Karpas-422 (cell line): ENCODE measurements around the gene TOP1. TPM values are rescaled to one million over a fixed set of nuclear protein-coding genes. Genes with fewer than 3 reads are reported as not detected.

Experiments
- DNase-seq: peaks from one replicate; pipeline ENCODE4 v3.0.0-alpha.2; 2015
- H2AFZ ChIP-seq: fragments of 200-600 bp; sonication (generic); 2 replicates; pipeline ENCODE4 v1.6.1; 2014; ENCODE audit warnings: antibody characterized with exemption, low read length, mixed read lengths
- H3K27ac ChIP-seq: fragments of 200-600 bp; sonication (generic); 2 replicates; pipeline ENCODE4 v1.5.1; 2014; ENCODE audit warnings: mild to moderate bottlenecking, low read length, moderate library complexity
- H3K27me3 ChIP-seq: fragments of 200-600 bp; sonication (generic); 2 replicates; pipeline ENCODE4 v1.6.1; 2014; ENCODE audit warnings: low read length, mixed read lengths
- H3K36me3 ChIP-seq: fragments of 200-600 bp; sonication (generic); 2 replicates; pipeline ENCODE4 v1.6.1; 2014; ENCODE audit warnings: low read length, mixed read lengths; ENCODE audit not compliant: insufficient read depth
- H3K4me1 ChIP-seq: fragments of 200-600 bp; sonication (generic); 2 replicates; pipeline ENCODE4 v1.6.1; 2014; ENCODE audit warnings: mild to moderate bottlenecking, low read length, mixed read lengths
- H3K4me2 ChIP-seq: fragments of 200-600 bp; sonication (generic); 2 replicates; pipeline ENCODE4 v1.6.1; 2014; ENCODE audit warnings: low read length, low read depth, mild to moderate bottlenecking; ENCODE audit not compliant: poor library complexity, severe bottlenecking
- H3K4me3 ChIP-seq: fragments of 200-600 bp; sonication (generic); 2 replicates; pipeline ENCODE4 v1.5.1; 2014; ENCODE audit warnings: mild to moderate bottlenecking, antibody characterized with exemption, low read length, mixed read lengths
- H3K79me2 ChIP-seq: fragments of 200-600 bp; sonication (generic); 2 replicates; pipeline ENCODE4 v1.6.1; 2014; ENCODE audit warnings: mild to moderate bottlenecking, low read length, mixed read lengths
- H3K9ac ChIP-seq: fragments of 200-600 bp; sonication (generic); 2 replicates; pipeline ENCODE4 v1.6.0; 2014; ENCODE audit warnings: low read length
- H3K9me2 ChIP-seq: fragments of 200-600 bp; sonication (generic), shearing (Covaris generic); replicated peaks from 2 replicates; pipeline ENCODE4 v1.6.0; 2014; ENCODE audit warnings: mild to moderate bottlenecking, low read length, moderate library complexity; ENCODE audit not compliant: insufficient read depth
- H3K9me3 ChIP-seq: fragments of 300-700, 200-600 bp; sonication (generic); 2 replicates; pipeline ENCODE4 v1.6.1; 2014; ENCODE audit warnings: low read length, mixed read lengths
- H4K20me1 ChIP-seq: fragments of 200-600 bp; sonication (generic); 2 replicates; pipeline ENCODE4 v1.6.1; 2014; ENCODE audit warnings: mild to moderate bottlenecking, antibody characterized with exemption, low read length, low read depth; ENCODE audit not compliant: insufficient read depth
- total RNA-seq: library from RNA; depleted of rRNA; stranded (reverse); fragments of >200 nt; shearing (Covaris generic); gene quantifications from 2 replicates; pipeline ENCODE4 v1.2.3, GENCODE V29; 2014; ENCODE audit warnings: low replicate concordance

Gene TOP1
- total RNA-seq, 1 experiment from 2014 or later: 101 TPM

DNA sequence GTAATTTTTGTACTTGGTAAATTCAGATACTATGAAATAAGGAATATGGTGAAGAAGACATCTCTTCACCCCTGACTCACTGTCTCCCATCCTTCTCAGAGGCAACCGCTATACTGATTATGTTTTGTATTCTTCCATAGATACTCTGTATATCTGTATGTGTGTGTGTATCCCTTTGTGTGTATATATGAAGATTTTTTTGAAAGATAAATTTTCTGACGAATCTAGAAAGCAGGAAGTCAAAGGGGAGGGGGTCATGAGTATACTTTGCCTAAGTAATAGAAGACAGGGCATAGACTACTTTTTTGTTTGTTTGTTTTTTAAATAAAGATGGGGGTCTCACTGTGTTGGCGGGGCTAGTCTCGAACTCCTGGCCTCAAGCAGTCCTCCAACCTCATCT lies 48.2 kb downstream of the TOP1 start:
- peaks cover 85% of the 10 kb centered on the region for H3K36me3 ChIP-seq

DNA sequence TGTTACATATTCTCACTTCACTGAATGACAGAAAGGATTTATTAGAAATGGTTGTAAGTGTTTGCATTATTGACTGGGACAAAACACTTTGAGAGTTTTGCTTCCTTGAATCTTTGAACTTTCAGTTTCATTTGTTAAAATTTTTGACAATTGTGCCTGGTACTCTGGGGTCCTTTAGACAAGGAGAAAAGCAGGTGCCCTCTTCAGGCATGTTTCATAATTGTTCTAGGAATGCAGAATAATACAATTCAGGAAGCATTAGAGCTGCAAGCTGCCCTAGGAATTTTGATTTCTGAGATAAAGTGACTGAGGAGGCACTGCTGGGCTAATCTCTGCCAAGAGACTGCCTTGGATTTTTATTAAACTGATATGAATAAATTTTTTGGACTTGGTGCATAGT lies 49.7 kb downstream of the TOP1 start:
- Histone ChIP-seq H2AFZ (no peak overlapping the region), H3K27me3 (no peaks in the 10 kb centered on the region), H3K4me2 (peak overlapping the region; percentile 46), H3K9ac (0 out of 2 replicates have a peak overlapping the region, but pooled peaks have one; percentile 6), H3K4me1 (peaks cover 56% of the 10 kb centered on the region), H3K27ac (peak overlapping the region; percentile 78), H3K4me3 (no peak overlapping the region), H3K9me3 (no peaks in the 10 kb centered on the region), H3K9me2 (no peaks in the 10 kb centered on the region), H4K20me1 (peaks cover 19% of the 10 kb centered on the region), H3K36me3 (peaks cover 90% of the 10 kb centered on the region), H3K79me2 (peaks cover 78% of the 10 kb centered on the region)
- peak; percentile 60 for DNase-seq

More for the DNA sequence above, 48.2 kb downstream of the TOP1 start:
- no peaks in the 10 kb centered on the region for H3K9me2 ChIP-seq
- H3K79me2 ChIP-seq: peaks cover 87% of the 10 kb centered on the region
- no peak for DNase-seq
- no peak overlapping the region for H2AFZ ChIP-seq
- no peak overlapping the region; the same call in 1 of the 2 replicates for H3K9ac ChIP-seq
- H3K4me3 ChIP-seq: no peak overlapping the region
- H3K4me1 ChIP-seq: peaks cover 71% of the 10 kb centered on the region
- H3K9me3 ChIP-seq: no peaks in the 10 kb centered on the region
- peak overlapping the region; percentile 78 for H3K27ac ChIP-seq
- H3K4me2 ChIP-seq: no peak overlapping the region
- no peaks in the 10 kb centered on the region for H3K27me3 ChIP-seq
- H4K20me1 ChIP-seq: peaks cover 24% of the 10 kb centered on the region

- Histone ChIP-seq H4K20me1 (peaks cover 11% of the 10 kb centered on the region), H3K9me3 (no peaks in the 10 kb centered on the region), H3K4me3 (no peak overlapping the region), H3K36me3 (peaks cover 90% of the 10 kb centered on the region), H3K9ac (no peak overlapping the region), H3K27ac (peak overlapping the region; percentile 78), H3K4me2 (peak overlapping the region; percentile 46), H3K79me2 (peaks cover 78% of the 10 kb centered on the region), H3K4me1 (peaks cover 48% of the 10 kb centered on the region), H2AFZ (no peak overlapping the region), H3K27me3 (no peaks in the 10 kb centered on the region), H3K9me2 (no peaks in the 10 kb centered on the region)
- DNase-seq: no peak
Measured at GRCh38 chr20:41079066-41079465, 50.4 kb downstream of the TOP1 start.

DNA sequence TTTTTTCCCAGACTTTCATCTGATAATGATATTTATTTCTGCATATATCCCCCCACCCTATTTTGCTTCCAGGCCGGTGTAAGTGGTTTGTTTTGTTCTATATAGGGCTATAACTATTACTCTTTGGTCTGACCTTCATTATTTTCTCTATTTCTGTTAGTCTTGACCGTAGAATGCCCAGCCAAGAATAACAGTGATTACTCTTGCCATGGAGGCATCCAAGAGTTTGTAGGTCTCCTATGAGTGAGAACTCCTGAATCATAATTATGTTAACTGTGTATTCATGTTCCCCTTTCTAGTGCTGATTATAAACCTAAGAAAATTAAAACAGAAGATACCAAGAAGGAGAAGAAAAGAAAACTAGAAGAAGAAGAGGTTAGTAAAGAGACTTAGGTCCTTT lies 52.2 kb downstream of the TOP1 start:
- H3K9me3 ChIP-seq: no peaks in the 10 kb centered on the region
- H3K4me3 ChIP-seq: no peak overlapping the region
- no peak overlapping the region for H3K9ac ChIP-seq
- H4K20me1 ChIP-seq: peaks cover 10% of the 10 kb centered on the region
- no peak overlapping the region for H2AFZ ChIP-seq
- H3K79me2 ChIP-seq: peaks cover 71% of the 10 kb centered on the region
- H3K27ac ChIP-seq: peak overlapping the region; percentile 78
- no peak for DNase-seq
- H3K9me2 ChIP-seq: no peaks in the 10 kb centered on the region
- peaks cover 92% of the 10 kb centered on the region for H3K36me3 ChIP-seq
- H3K27me3 ChIP-seq: no peaks in the 10 kb centered on the region
- H3K4me2 ChIP-seq: no peak overlapping the region
- peaks cover 34% of the 10 kb centered on the region for H3K4me1 ChIP-seq

DNA sequence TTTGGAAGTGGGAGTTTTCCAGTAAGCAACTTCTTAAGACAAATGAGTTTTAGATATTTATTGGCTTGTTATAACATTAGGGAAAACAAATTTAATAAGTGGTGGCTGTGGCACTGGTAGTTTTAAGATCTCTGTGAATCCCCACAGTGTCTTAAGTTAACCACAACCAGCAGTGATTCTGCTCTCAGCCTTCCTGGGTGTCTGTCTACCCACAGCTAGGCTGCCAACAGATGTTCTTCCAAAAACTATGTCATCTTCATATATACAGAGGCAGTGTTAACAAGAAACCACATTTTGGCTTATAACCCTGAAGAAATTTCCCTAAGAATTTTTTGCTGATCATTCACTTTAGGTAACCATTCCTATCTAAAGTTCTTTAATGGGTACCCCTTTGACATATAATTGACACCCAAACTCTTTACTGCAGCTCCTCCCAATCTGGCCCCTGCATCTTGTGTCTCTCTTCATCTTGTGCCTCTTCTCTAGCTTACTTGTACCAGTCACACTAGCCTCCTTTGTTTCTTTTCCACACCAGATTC lies 52.7 kb downstream of the TOP1 start:
- Histone ChIP-seq H3K9me2 (no peaks in the 10 kb centered on the region), H3K9ac (no peak overlapping the region), H3K9me3 (no peaks in the 10 kb centered on the region), H3K4me3 (no peak overlapping the region), H3K4me2 (no peak overlapping the region), H2AFZ (no peak overlapping the region), H3K27ac (peak overlapping the region; percentile 78), H3K36me3 (peaks cover 90% of the 10 kb centered on the region), H4K20me1 (peaks cover 10% of the 10 kb centered on the region), H3K79me2 (peaks cover 67% of the 10 kb centered on the region), H3K27me3 (no peaks in the 10 kb centered on the region), H3K4me1 (peaks cover 29% of the 10 kb centered on the region)
- DNase-seq: no peak

DNA sequence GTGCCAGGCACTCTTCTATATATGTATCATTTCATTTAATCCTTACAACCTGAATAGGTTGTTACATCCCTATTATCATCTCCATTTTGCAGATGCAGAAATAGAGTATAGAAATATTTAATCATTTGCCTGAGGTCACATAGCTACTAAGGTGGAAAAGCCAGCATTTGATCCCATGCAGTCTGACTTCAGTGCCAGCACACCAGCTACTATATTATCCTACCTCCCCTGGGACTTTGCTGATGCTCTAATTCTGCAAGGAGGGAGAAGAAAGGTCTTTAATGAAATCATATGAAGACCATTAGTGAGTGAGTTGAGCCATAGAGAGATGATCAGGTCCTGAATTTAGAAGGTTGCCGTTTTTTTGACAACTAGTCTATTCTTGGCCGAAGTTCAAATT lies 53.7 kb downstream of the TOP1 start:
- Histone ChIP-seq H3K36me3 (peaks cover 90% of the 10 kb centered on the region), H3K27me3 (no peaks in the 10 kb centered on the region), H3K9me3 (no peaks in the 10 kb centered on the region), H3K27ac (peak overlapping the region; percentile 2; the same call in 1 of the 2 replicates), H3K9ac (no peak overlapping the region), H3K9me2 (no peaks in the 10 kb centered on the region), H3K4me3 (no peak overlapping the region), H4K20me1 (peaks cover 6% of the 10 kb centered on the region), H3K4me1 (peaks cover 20% of the 10 kb centered on the region), H3K79me2 (peaks cover 66% of the 10 kb centered on the region), H2AFZ (no peak overlapping the region), H3K4me2 (no peak overlapping the region)
- DNase-seq: no peak

DNA sequence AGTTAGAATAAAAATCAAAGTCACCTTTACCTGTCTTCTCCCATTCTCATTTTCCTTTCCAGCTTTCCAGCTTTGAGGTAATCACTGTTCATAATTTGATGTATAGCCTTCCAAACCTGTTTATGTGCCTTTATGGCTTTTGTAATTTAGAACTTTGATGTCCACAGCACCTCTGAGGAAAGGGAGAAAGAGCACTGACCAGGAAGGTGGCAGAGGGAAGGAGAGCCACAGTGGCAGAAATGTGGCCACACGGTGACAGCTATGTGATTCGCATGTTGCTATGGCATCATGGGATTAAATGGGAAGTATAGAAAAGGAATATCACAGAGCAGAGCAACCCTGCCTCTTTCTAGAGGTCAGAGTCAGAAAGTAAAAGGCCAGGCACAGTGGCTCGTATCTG lies 57.0 kb downstream of the TOP1 start:
- H3K4me1 ChIP-seq: no peaks in the 10 kb centered on the region
- H2AFZ ChIP-seq: no peak overlapping the region
- no peak overlapping the region for H3K4me2 ChIP-seq
- peaks cover 79% of the 10 kb centered on the region for H3K36me3 ChIP-seq
- H3K27me3 ChIP-seq: no peaks in the 10 kb centered on the region
- DNase-seq: no peak
- H3K79me2 ChIP-seq: peaks cover 43% of the 10 kb centered on the region
- H3K9me2 ChIP-seq: no peaks in the 10 kb centered on the region
- H4K20me1 ChIP-seq: 0 out of 2 replicates have a peak, but pooled peaks cover 6% of the 10 kb centered on the region
- no peak overlapping the region for H3K27ac ChIP-seq
- no peaks in the 10 kb centered on the region for H3K9me3 ChIP-seq
- no peak overlapping the region for H3K4me3 ChIP-seq
- H3K9ac ChIP-seq: no peak overlapping the region

- H3K27me3 ChIP-seq: no peaks in the 10 kb centered on the region
- H3K4me1 ChIP-seq: no peaks in the 10 kb centered on the region
- H3K36me3 ChIP-seq: peaks cover 77% of the 10 kb centered on the region
- H3K4me3 ChIP-seq: no peak overlapping the region
- no peak overlapping the region for H3K27ac ChIP-seq
- no peak overlapping the region for H3K9ac ChIP-seq
- H3K9me2 ChIP-seq: no peaks in the 10 kb centered on the region
- H2AFZ ChIP-seq: no peak overlapping the region
- H3K4me2 ChIP-seq: no peak overlapping the region
- DNase-seq: no peak
- H4K20me1 ChIP-seq: 0 out of 2 replicates have a peak, but pooled peaks cover 6% of the 10 kb centered on the region
- no peaks in the 10 kb centered on the region for H3K9me3 ChIP-seq
- H3K79me2 ChIP-seq: peaks cover 39% of the 10 kb centered on the region
Measured at GRCh38 chr20:41086402-41087324, 58.0 kb downstream of the TOP1 start.
